H1 (cell line): Measurements from ENCODE around the gene CFAP65. TPM values are rescaled to one million over a fixed set of nuclear protein-coding genes. Genes with fewer than 3 reads are reported as not detected.

Experiments
- CTCF ChIA-PET: fragments of 300-600 bp; sonication (Branson Sonifier 250); formaldehyde crosslinking; loops from one replicate; lab custom pipeline; 2021; ENCODE audit not compliant: partially characterized antibody; lab: Charles Lee
- POLR2A ChIA-PET: fragments of 300-600 bp; sonication (Branson Sonifier 250); formaldehyde crosslinking; loops from one replicate; lab custom pipeline; 2021; ENCODE audit warnings: inconsistent platforms; ENCODE audit not compliant: partially characterized antibody; lab: Charles Lee
- DNase-seq, 2 experiments: peaks; one replicate each; pipeline versions ENCODE4 v3.0.0 to v3.0.0-alpha.2; 2010 to 2022; ENCODE audit warnings: low spot score in 2 of 2, low read depth in 1 of 2, mixed read lengths in 1 of 2
- FAIRE-seq: peaks from 2 replicates; lab custom pipeline; 2011; peaks lifted over from hg19 to GRCh38; lab: Jason Lieb, UNC
- H2AFZ ChIP-seq: 2 replicates; pipeline ENCODE4 v1.8.1; 2012; ENCODE audit warnings: low read length, inconsistent platforms
- H2AK5ac ChIP-seq: 2 replicates; pipeline ENCODE4 v1.6.1; 2013; ENCODE audit warnings: low read depth, low read length
- H2BK120ac ChIP-seq: replicated peaks from 2 replicates; pipeline ENCODE3; 2013; ENCODE audit warnings: low read depth, low read length, inconsistent platforms
- H2BK12ac ChIP-seq: 2 replicates; pipeline ENCODE4 v1.6.1; 2013; ENCODE audit warnings: low read depth, low read length
- H2BK15ac ChIP-seq: 2 replicates; pipeline ENCODE4 v1.6.1; 2013; ENCODE audit warnings: low read length
- H2BK20ac ChIP-seq: 2 replicates; pipeline ENCODE4 v1.6.1; 2013; ENCODE audit warnings: low read length
- H2BK5ac ChIP-seq: 2 replicates; pipeline ENCODE4 v1.6.1; 2013; ENCODE audit warnings: low read depth, low read length
- H3K14ac ChIP-seq: 2 replicates; pipeline ENCODE4 v1.6.1; 2013; ENCODE audit warnings: inconsistent platforms; ENCODE audit not compliant: insufficient read length
- H3K18ac ChIP-seq: 2 replicates; pipeline ENCODE4 v1.6.1; 2013; ENCODE audit warnings: low read length; ENCODE audit errors: extremely low read depth
- H3K23ac ChIP-seq: 2 replicates; pipeline ENCODE4 v1.6.1; 2013; ENCODE audit warnings: inconsistent platforms; ENCODE audit not compliant: insufficient read length
- H3K23me2 ChIP-seq: 2 replicates; pipeline ENCODE4 v1.6.1; 2013; ENCODE audit warnings: low read depth, low read length
- H3K27ac ChIP-seq: 2 replicates; pipeline ENCODE4 v1.6.1; 2011; ENCODE audit warnings: low read depth, low read length, inconsistent platforms
- H3K27me3 ChIP-seq, 4 experiments: replicated peaks in 1 of 4; 1 replicate in 1 of 4; 2 replicates in 3 of 4; pipeline versions ENCODE4 v1.6.1 to v1.8.1; 2011 to 2013; ENCODE audit warnings: low read length in 3 of 4, mild to moderate bottlenecking in 3 of 4, inconsistent platforms in 2 of 4, mixed read lengths in 2 of 4, moderate library complexity in 1 of 4; ENCODE audit not compliant: control insufficient read depth in 3 of 4, insufficient read depth in 3 of 4; ENCODE audit errors: extremely low read depth in 1 of 4
- H3K36me3 ChIP-seq, 4 experiments: 2 replicates each; pipeline versions ENCODE4 v1.6.1 to v1.8.1; 2011 to 2013; ENCODE audit warnings: mild to moderate bottlenecking in 4 of 4, low read length in 3 of 4, moderate library complexity in 2 of 4, control low read depth in 1 of 4, inconsistent platforms in 1 of 4; ENCODE audit not compliant: insufficient read depth in 4 of 4, control insufficient read depth in 2 of 4
- H3K4ac ChIP-seq: replicated peaks from 2 replicates; pipeline ENCODE3; 2013; ENCODE audit warnings: low read length, low read depth, mixed read lengths, inconsistent platforms; ENCODE audit not compliant: insufficient read length
- H3K4me1 ChIP-seq, 4 experiments: replicated peaks in 1 of 4; 1 replicate in 1 of 4; 2 replicates in 3 of 4; pipeline versions ENCODE4 v1.6.1 to v1.8.1; 2011 to 2013; ENCODE audit warnings: low read length in 3 of 4, inconsistent platforms in 2 of 4, mixed read lengths in 1 of 4; ENCODE audit not compliant: insufficient read depth in 4 of 4, control insufficient read depth in 3 of 4
- H3K4me2 ChIP-seq, 2 experiments: 2 replicates each; pipeline versions ENCODE4 v1.6.1 to v1.8.1; 2011 to 2013; ENCODE audit warnings: low read depth in 2 of 2, low read length in 2 of 2, control low read depth in 1 of 2, inconsistent platforms in 1 of 2, mild to moderate bottlenecking in 1 of 2; ENCODE audit not compliant: insufficient read depth in 1 of 2
- H3K4me3 ChIP-seq, 4 experiments: fragments of 200-600, 300-600 bp in 1 of 4; sonication (generic), shearing (Covaris generic), sonication (Bioruptor Twin) in 1 of 4; 2 replicates each; pipeline versions ENCODE4 v1.5.1 to v1.8.1; 2011 to 2016; ENCODE audit warnings: low read length in 4 of 4, low read depth in 3 of 4, control low read depth in 2 of 4, inconsistent platforms in 2 of 4, mild to moderate bottlenecking in 2 of 4, mixed read lengths in 1 of 4, moderate library complexity in 1 of 4; ENCODE audit not compliant: insufficient read depth in 2 of 4; ENCODE audit errors: extremely low read depth in 1 of 4
- H3K56ac ChIP-seq: replicated peaks from 2 replicates; pipeline ENCODE3; 2013; ENCODE audit warnings: low read depth, mild to moderate bottlenecking, mixed read lengths, low read length, inconsistent platforms; ENCODE audit not compliant: insufficient read length
- H3K79me1 ChIP-seq: 2 replicates; pipeline ENCODE4 v1.6.1; 2013; ENCODE audit warnings: low read depth, low read length, control low read depth
- H3K79me2 ChIP-seq, 2 experiments: 2 replicates each; pipeline versions ENCODE4 v1.6.1 to v1.8.1; 2012 to 2013; ENCODE audit warnings: low read length in 2 of 2, mild to moderate bottlenecking in 2 of 2, inconsistent platforms in 1 of 2; ENCODE audit not compliant: insufficient read depth in 2 of 2, control insufficient read depth in 1 of 2
- H3K9ac ChIP-seq, 4 experiments: replicated peaks in 1 of 4; 1 replicate in 1 of 4; 2 replicates in 3 of 4; pipeline versions ENCODE4 v1.6.1 to v1.8.1; 2011 to 2013; ENCODE audit warnings: low read depth in 3 of 4, low read length in 3 of 4, control low read depth in 2 of 4, mild to moderate bottlenecking in 2 of 4, moderate library complexity in 2 of 4, inconsistent platforms in 1 of 4; ENCODE audit errors: extremely low read depth in 1 of 4
- H3K9me3 ChIP-seq, 2 experiments: 2 replicates each; pipeline versions ENCODE4 v1.6.1 to v1.8.1; 2012 to 2013; ENCODE audit warnings: mild to moderate bottlenecking in 2 of 2, moderate library complexity in 2 of 2, control low read depth in 1 of 2, inconsistent platforms in 1 of 2, low read depth in 1 of 2, low read length in 1 of 2, mixed read lengths in 1 of 2; ENCODE audit not compliant: insufficient read depth in 2 of 2
- H4K20me1 ChIP-seq, 2 experiments: replicated peaks in 1 of 2; 2 replicates each; pipeline versions ENCODE3 to v1.8.1; 2011 to 2013; ENCODE audit warnings: inconsistent platforms in 2 of 2, low read length in 2 of 2, mild to moderate bottlenecking in 1 of 2; ENCODE audit not compliant: insufficient read depth in 2 of 2, control insufficient read depth in 1 of 2
- H4K5ac ChIP-seq: 2 replicates; pipeline ENCODE4 v1.6.1; 2013; ENCODE audit warnings: low read length, low read depth, mixed read lengths, inconsistent platforms; ENCODE audit not compliant: insufficient read length
- H4K8ac ChIP-seq: 2 replicates; pipeline ENCODE4 v1.8.0; 2013; ENCODE audit warnings: mild to moderate bottlenecking, moderate library complexity, low read length, inconsistent platforms; ENCODE audit not compliant: insufficient read depth; ENCODE audit errors: extremely low read depth
- H4K91ac ChIP-seq: replicated peaks from 2 replicates; pipeline ENCODE3; 2013; ENCODE audit warnings: low read length, mixed read lengths, inconsistent platforms; ENCODE audit not compliant: insufficient read length
- BRCA1 ChIP-seq: IDR thresholded peaks from 2 replicates; pipeline ENCODE4 v1.6.1; 2012; ENCODE audit warnings: low read depth, low read length, improper control_type of control experiment
- GTF2F1 ChIP-seq: IDR thresholded peaks from 2 replicates; pipeline ENCODE4 v1.6.1; 2012; ENCODE audit warnings: low read depth, low read length, improper control_type of control experiment, borderline replicate concordance
- KDM5A ChIP-seq: fragments of 200-600 bp; IDR thresholded peaks from 2 replicates; pipeline ENCODE4 v1.7.1; 2012; ENCODE audit warnings: mild to moderate bottlenecking, low read length, inconsistent platforms, mixed read lengths
- POU5F1 ChIP-seq: IDR thresholded peaks from 2 replicates; pipeline ENCODE4 v1.6.1; 2011; ENCODE audit warnings: low read depth, mild to moderate bottlenecking, low read length, moderate library complexity
- SP1 ChIP-seq: IDR thresholded peaks from 2 replicates; pipeline ENCODE4 v1.6.1; 2011; ENCODE audit warnings: low read depth, low read length
- polyA plus RNA-seq, 7 experiments: library from polyadenylated mRNA; depleted of rRNA in 3 of 7; stranded (reverse) in 5 of 7; unstranded in 2 of 7; fragments of >200 nt in 5 of 7; fragments of 200-250 nt in 2 of 7; gene quantifications; 1 replicate in 5 of 7; 2 replicates in 1 of 7; 4 replicates in 1 of 7; pipeline versions ENCODE4 v1.2.1 to v1.2.3, GENCODE V29; 2011 to 2013; ENCODE audit warnings: missing spikeins in 2 of 7, mixed read lengths in 2 of 7
- total RNA-seq: library from RNA; stranded (reverse); fragmentation: NEBNext Ultra II Directional; extraction: Animal tissue kit (Norgen Biotek cat#: 25700); gene quantifications from 2 replicates; pipeline ENCODE4 v1.2.1, GENCODE V29; 2021

The CFAP65 gene
- total and polyA plus RNA-seq, 2 of the 8 experiments (the other 6 are each of a cell fraction or from before 2014, with no cell fraction given): 0.19 to 0.45 TPM

DNA sequence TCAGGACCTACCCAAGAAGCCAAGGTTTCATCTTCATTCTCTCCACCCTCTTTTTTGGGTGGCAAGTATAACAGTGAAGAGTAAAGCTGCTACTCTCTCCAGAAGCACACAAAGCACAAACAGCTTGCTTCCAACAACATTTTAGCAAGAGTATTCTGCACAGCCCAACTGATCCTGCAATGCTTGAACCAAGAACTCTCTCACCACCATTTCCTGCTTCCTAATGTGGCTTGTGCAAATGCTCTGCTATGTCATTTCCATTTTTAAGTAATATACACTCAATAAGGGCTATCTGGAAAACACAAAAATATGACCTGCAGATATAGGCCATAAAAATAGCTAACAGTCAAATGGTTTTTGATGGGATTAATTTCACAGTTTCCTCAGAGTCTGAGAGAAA is 43.5 kb upstream of the CFAP65 start:
- no peak overlapping the region for H3K18ac ChIP-seq
- H3K79me2 ChIP-seq: no peaks in the 10 kb centered on the region
- H3K79me1 ChIP-seq: no peaks in the 10 kb centered on the region
- no peaks in the 10 kb centered on the region for H3K27me3 ChIP-seq
- H3K14ac ChIP-seq: no peak overlapping the region
- no peak overlapping the region for H3K4me3 ChIP-seq
- H4K91ac ChIP-seq: no peak overlapping the region
- POLR2A ChIA-PET: no interaction called here
- H3K36me3 ChIP-seq: no peaks in the 10 kb centered on the region
- no peak overlapping the region for H3K56ac ChIP-seq
- CTCF ChIA-PET: interaction anchor here (0.9 to 62.8 kb wide), 7 partner anchors 11 to 237 kb away, joined by 3 to 1777 read pairs (median 5); no protein-coding TSS in a partner anchor
- H4K20me1 ChIP-seq: peaks cover 0 to 7% of the 10 kb centered on the region in 2 experiments
- H2BK12ac ChIP-seq: no peak overlapping the region
- no peak for DNase-seq
- H2BK120ac ChIP-seq: no peak overlapping the region
- no peak overlapping the region for H4K8ac ChIP-seq
- H3K23me2 ChIP-seq: no peaks in the 10 kb centered on the region
- H2AFZ ChIP-seq: no peak overlapping the region
- no peak overlapping the region for H2BK20ac ChIP-seq
- H4K5ac ChIP-seq: no peak overlapping the region
- H3K4me1 ChIP-seq: no peaks in the 10 kb centered on the region
- no peak overlapping the region for H3K4me2 ChIP-seq
- no peak overlapping the region for H3K4ac ChIP-seq
- no peaks in the 10 kb centered on the region for H3K9me3 ChIP-seq
- H2BK15ac ChIP-seq: no peak overlapping the region
- H3K23ac ChIP-seq: no peak overlapping the region
- H2AK5ac ChIP-seq: no peak overlapping the region
- H2BK5ac ChIP-seq: no peak overlapping the region
- H3K9ac ChIP-seq: no peak overlapping the region
- H3K27ac ChIP-seq: no peak overlapping the region
- no peak for FAIRE-seq
- TF ChIP-seq BRCA1 (no peak), GTF2F1 (no peak), KDM5A (no peak), SP1 (no peak), POU5F1 (no peak)
